ENCODE measurements around the gene ARSG.

GRCh38 chr17:68365469-68365868, 74.2 kb downstream of the ARSG start:
- TF ChIP-seq ZNF384 (IDR thresholded peaks at IDR 0.05) (no peak), ELF4 (IDR thresholded peaks at IDR 0.05) (no peak), FOXA1 (IDR thresholded peaks at IDR 0.05) (no peak), FOXM1 (IDR thresholded peaks at IDR 0.05; ENCODE audit: borderline replicate concordance) (no peak), FOXK2 (IDR thresholded peaks at IDR 0.05) (no peak), HDGF (IDR thresholded peaks at IDR 0.05; ENCODE audit: borderline replicate concordance) (no peak)
